NCI-H2196 treated with DMSO at 0.1 percent for 48 hours (cell line): ENCODE data around the gene SGSH.

Experiments
- DNase-seq: peaks from one replicate; lab custom pipeline; 2025; ENCODE audit not compliant: unreplicated experiment; lab: John Stamatoyannopoulos, UW

Gene SGSH

GRCh38 chr17:80227156-80227555, 7.0 kb upstream of the SGSH start:
- DNase-seq, result no peak

GRCh38 chr17:80225230-80225629, 5.1 kb upstream of the SGSH start:
- no peak for DNase-seq

GRCh38 chr17:80224683-80225082, 4.5 kb upstream of the SGSH start:
- DNase-seq, result no peak

GRCh38 chr17:80223838-80224497, 3.8 kb upstream of the SGSH start:
- DNase-seq, result no peak

GRCh38 chr17:80223142-80223815, 3.1 kb upstream of the SGSH start:
- no peak for DNase-seq

GRCh38 chr17:80222376-80223141, 2.4 kb upstream of the SGSH start:
- DNase-seq, result no peak

- no peak for DNase-seq
Measured at GRCh38 chr17:80221351-80222105, 1.4 kb upstream of the SGSH start.

- DNase-seq, result no peak
Measured at GRCh38 chr17:80220736-80221215, 643 bp upstream of the SGSH start.

- no peak for DNase-seq
Measured at GRCh38 chr17:80219763-80220053, 425 bp downstream of the SGSH start.

- DNase-seq, result no peak
Measured at GRCh38 chr17:80219013-80219762, 945 bp downstream of the SGSH start.

- no peak for DNase-seq
Measured at GRCh38 chr17:80218391-80218790, 1.7 kb downstream of the SGSH start.

- DNase-seq, result no peak
Measured at GRCh38 chr17:80217703-80218362, 2.3 kb downstream of the SGSH start.

GRCh38 chr17:80216473-80217456, 3.4 kb downstream of the SGSH start:
- no peak for DNase-seq

GRCh38 chr17:80214878-80215210, 5.3 kb downstream of the SGSH start:
- no peak for DNase-seq

GRCh38 chr17:80214012-80214877, 5.9 kb downstream of the SGSH start:
- DNase-seq, result no peak

- DNase-seq, result no peak
Measured at GRCh38 chr17:80213643-80213975, 6.5 kb downstream of the SGSH start.

GRCh38 chr17:80212962-80213642, 7.0 kb downstream of the SGSH start:
- DNase-seq, result no peak

- no peak for DNase-seq
Measured at GRCh38 chr17:80212511-80212910, 7.6 kb downstream of the SGSH start.
